ENCODE measurements around the gene PLP1.

DNA sequence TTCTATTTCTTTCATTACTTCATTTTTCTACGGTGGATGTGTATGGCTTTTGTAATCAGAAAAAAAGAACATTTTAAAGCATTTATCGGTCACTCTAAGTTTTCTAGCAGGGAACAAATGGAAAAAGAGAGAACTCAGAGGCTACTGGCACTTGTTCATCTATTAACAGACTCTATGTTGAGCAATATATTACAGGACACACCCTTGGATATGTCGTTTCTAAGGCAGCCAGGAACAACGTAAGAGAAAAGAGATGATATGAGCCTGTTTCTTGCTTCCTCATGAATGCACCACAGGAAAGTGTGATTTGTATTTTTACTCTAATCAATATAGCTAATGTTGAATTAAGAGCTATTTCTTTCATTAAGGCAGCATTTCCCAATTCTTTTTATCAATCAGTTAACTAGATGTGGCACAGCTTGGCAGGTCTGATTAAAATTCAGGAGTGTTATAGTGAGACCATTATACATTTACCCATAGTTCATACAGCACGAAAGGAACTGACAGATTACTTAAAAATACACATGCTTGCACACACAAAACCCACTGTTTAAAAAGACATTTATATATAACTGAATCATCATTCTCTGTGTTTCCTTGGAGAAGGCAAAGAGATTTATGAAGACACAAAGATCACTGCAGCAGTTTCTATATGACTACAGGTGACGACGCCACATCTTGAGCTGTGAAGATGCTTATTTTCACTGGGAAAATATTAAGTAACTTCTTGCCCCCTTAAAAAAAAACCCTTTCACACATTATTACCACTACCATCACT, 42.4 kb downstream of the PLP1 start:
- no peak for TF ChIP-seq CTCF (IDR thresholded peaks at IDR 0.05)
- TF ChIP-seq POLR2A (IDR thresholded peaks at IDR 0.05) = no peak
